ENCODE results near the gene TEPSIN. TPM values are rescaled to one million over a fixed set of nuclear protein-coding genes. Genes with fewer than 3 reads are reported as not detected.

Gene TEPSIN
- total RNA-seq, 2 donors from 2014 or later = 84.1 to 90.9 TPM

- Mint-ChIP-seq H3K4me3 (no peak overlapping the region), H3K4me1 (no peaks in the 10 kb centered on the region), H3K27me3 (no peaks in the 10 kb centered on the region), H3K27ac (peak overlapping the region; percentile 39), H3K36me3 (ENCODE audit: low read depth) (no peaks in the 10 kb centered on the region)
- H3K9me3 ChIP-seq (ENCODE audit: control insufficient read depth, low read length, poor library complexity, severe bottlenecking) = no peaks in the 10 kb centered on the region
- no peak for ATAC-seq
- DNase-seq = no peak
Observed at GRCh38 chr17:81261582-81262336, 22.9 kb upstream of the TEPSIN start.

- Mint-ChIP-seq H3K4me1 (no peaks in the 10 kb centered on the region), H3K36me3 (ENCODE audit: low read depth) (no peaks in the 10 kb centered on the region), H3K27me3 (no peaks in the 10 kb centered on the region), H3K4me3 (no peak overlapping the region), H3K27ac (no peak overlapping the region)
- ATAC-seq = no peak
- no peaks in the 10 kb centered on the region for H3K9me3 ChIP-seq (ENCODE audit: control insufficient read depth, low read length, poor library complexity, severe bottlenecking)
- no peak for DNase-seq
Observed at GRCh38 chr17:81261096-81261495, 22.2 kb upstream of the TEPSIN start.

- no peak for DNase-seq
- Mint-ChIP-seq H3K36me3 (ENCODE audit: low read depth) (no peaks in the 10 kb centered on the region), H3K27ac (no peak overlapping the region), H3K4me3 (no peak overlapping the region), H3K4me1 (no peaks in the 10 kb centered on the region), H3K27me3 (no peaks in the 10 kb centered on the region)
- no peak for ATAC-seq
- H3K9me3 ChIP-seq (ENCODE audit: control insufficient read depth, low read length, poor library complexity, severe bottlenecking) = no peaks in the 10 kb centered on the region
Observed at GRCh38 chr17:81260641-81261040, 21.8 kb upstream of the TEPSIN start.

- Mint-ChIP-seq H3K4me1 (no peaks in the 10 kb centered on the region), H3K27me3 (no peaks in the 10 kb centered on the region)
- ATAC-seq = no peak
Observed at GRCh38 chr17:81260171-81260570, 21.3 kb upstream of the TEPSIN start.

GRCh38 chr17:81259058-81259605 is 20.3 kb upstream of the TEPSIN start:
- Mint-ChIP-seq H3K4me3 (no peak overlapping the region), H3K27ac (no peak overlapping the region), H3K36me3 (ENCODE audit: low read depth) (no peaks in the 10 kb centered on the region), H3K27me3 (no peaks in the 10 kb centered on the region), H3K4me1 (no peaks in the 10 kb centered on the region)
- ATAC-seq (no peak), DNase-seq (no peak)
- no peaks in the 10 kb centered on the region for H3K9me3 ChIP-seq (ENCODE audit: control insufficient read depth, low read length, poor library complexity, severe bottlenecking)

More at GRCh38 chr17:81260171-81260570, 21.3 kb upstream of the TEPSIN start:
- Mint-ChIP-seq H3K4me3 (no peak overlapping the region), H3K27ac (no peak overlapping the region), H3K36me3 (ENCODE audit: low read depth) (no peaks in the 10 kb centered on the region)
- H3K9me3 ChIP-seq (ENCODE audit: control insufficient read depth, low read length, poor library complexity, severe bottlenecking) = no peaks in the 10 kb centered on the region
- DNase-seq = no peak

- H3K27ac Mint-ChIP-seq = no peak overlapping the region
- H3K4me1 Mint-ChIP-seq = peaks cover 8% of the 10 kb centered on the region
- H3K36me3 Mint-ChIP-seq (ENCODE audit: low read depth) = peaks cover 4% of the 10 kb centered on the region
- no peak overlapping the region for H3K4me3 Mint-ChIP-seq
- H3K27me3 Mint-ChIP-seq = no peaks in the 10 kb centered on the region
- DNase-seq = no peak
- H3K9me3 ChIP-seq (ENCODE audit: control insufficient read depth, low read length, poor library complexity, severe bottlenecking) = no peaks in the 10 kb centered on the region
- no peak for ATAC-seq
Observed at GRCh38 chr17:81258292-81258691, 19.4 kb upstream of the TEPSIN start.

GRCh38 chr17:81257533-81257932 is 18.7 kb upstream of the TEPSIN start:
- no peak overlapping the region for H3K4me3 Mint-ChIP-seq
- no peaks in the 10 kb centered on the region for H3K9me3 ChIP-seq (ENCODE audit: control insufficient read depth, low read length, poor library complexity, severe bottlenecking)
- peaks cover 12% of the 10 kb centered on the region for H3K4me1 Mint-ChIP-seq
- no peaks in the 10 kb centered on the region for H3K27me3 Mint-ChIP-seq
- no peak overlapping the region for H3K27ac Mint-ChIP-seq
- DNase-seq = no peak
- no peak for ATAC-seq
- peaks cover 7% of the 10 kb centered on the region for H3K36me3 Mint-ChIP-seq (ENCODE audit: low read depth)

GRCh38 chr17:81256616-81257015 is 17.8 kb upstream of the TEPSIN start:
- Mint-ChIP-seq H3K4me3 (no peak overlapping the region), H3K27ac (no peak overlapping the region), H3K4me1 (peaks cover 14% of the 10 kb centered on the region), H3K27me3 (no peaks in the 10 kb centered on the region), H3K36me3 (ENCODE audit: low read depth) (peaks cover 7% of the 10 kb centered on the region)
- H3K9me3 ChIP-seq (ENCODE audit: control insufficient read depth, low read length, poor library complexity, severe bottlenecking) = no peaks in the 10 kb centered on the region
- DNase-seq = no peak
- ATAC-seq = no peak

GRCh38 chr17:81254955-81255717 is 16.3 kb upstream of the TEPSIN start:
- no peak for ATAC-seq

GRCh38 chr17:81253358-81254131 is 14.7 kb upstream of the TEPSIN start:
- DNase-seq = peak in 2 of 3 donors; percentile 39 to 53
- peaks cover 14% of the 10 kb centered on the region for H3K4me1 Mint-ChIP-seq

More at GRCh38 chr17:81254955-81255717, 16.3 kb upstream of the TEPSIN start:
- no peaks in the 10 kb centered on the region for H3K9me3 ChIP-seq (ENCODE audit: control insufficient read depth, low read length, poor library complexity, severe bottlenecking)
- H3K4me3 Mint-ChIP-seq = peak overlapping the region; percentile 39
- peaks cover 7% of the 10 kb centered on the region for H3K36me3 Mint-ChIP-seq (ENCODE audit: low read depth)
- no peaks in the 10 kb centered on the region for H3K27me3 Mint-ChIP-seq
- peaks cover 14% of the 10 kb centered on the region for H3K4me1 Mint-ChIP-seq
- DNase-seq = no peak
- no peak overlapping the region for H3K27ac Mint-ChIP-seq

GRCh38 chr17:81252987-81253329 is 14.1 kb upstream of the TEPSIN start:
- Mint-ChIP-seq H3K36me3 (ENCODE audit: low read depth) (peaks cover 7% of the 10 kb centered on the region), H3K27me3 (no peaks in the 10 kb centered on the region), H3K4me1 (peaks cover 14% of the 10 kb centered on the region), H3K4me3 (peak overlapping the region; percentile 88), H3K27ac (peak overlapping the region; percentile 91)
- ATAC-seq (peak; percentile 8), DNase-seq (no peak)
- no peaks in the 10 kb centered on the region for H3K9me3 ChIP-seq (ENCODE audit: control insufficient read depth, low read length, poor library complexity, severe bottlenecking)

More at GRCh38 chr17:81253358-81254131, 14.7 kb upstream of the TEPSIN start:
- H3K27me3 Mint-ChIP-seq = no peaks in the 10 kb centered on the region
- no peaks in the 10 kb centered on the region for H3K9me3 ChIP-seq (ENCODE audit: control insufficient read depth, low read length, poor library complexity, severe bottlenecking)
- H3K4me3 Mint-ChIP-seq = peak overlapping the region; percentile 88
- peak; percentile 90 for ATAC-seq
- H3K36me3 Mint-ChIP-seq (ENCODE audit: low read depth) = peaks cover 7% of the 10 kb centered on the region
- H3K27ac Mint-ChIP-seq = peak overlapping the region; percentile 91

GRCh38 chr17:81252326-81252986 is 13.6 kb upstream of the TEPSIN start:
- ATAC-seq (no peak), DNase-seq (no peak)
- Mint-ChIP-seq H3K4me3 (no peak overlapping the region), H3K27me3 (no peaks in the 10 kb centered on the region), H3K36me3 (ENCODE audit: low read depth) (peaks cover 7% of the 10 kb centered on the region), H3K27ac (peak overlapping the region; percentile 91), H3K4me1 (peaks cover 14% of the 10 kb centered on the region)
- no peaks in the 10 kb centered on the region for H3K9me3 ChIP-seq (ENCODE audit: control insufficient read depth, low read length, poor library complexity, severe bottlenecking)
